HG02970 (cell line): ENCODE data around the gene MAP2K6.
"Not testable (repeated sequence)": the region's sequence is repeated elsewhere in the genome, so short reads cannot be mapped to it uniquely, and the experiment has no call there.

ENCODE experiments used
- ATAC-seq: cut with Tn5 transposase; IDR thresholded peaks from one replicate; pipeline ENCODE4 v1.9.1; 2021; ENCODE audit warnings: mild to moderate bottlenecking, moderate library complexity, moderate number of reproducible peaks; ENCODE audit not compliant: unreplicated experiment, low FRiP score

Gene MAP2K6

DNA sequence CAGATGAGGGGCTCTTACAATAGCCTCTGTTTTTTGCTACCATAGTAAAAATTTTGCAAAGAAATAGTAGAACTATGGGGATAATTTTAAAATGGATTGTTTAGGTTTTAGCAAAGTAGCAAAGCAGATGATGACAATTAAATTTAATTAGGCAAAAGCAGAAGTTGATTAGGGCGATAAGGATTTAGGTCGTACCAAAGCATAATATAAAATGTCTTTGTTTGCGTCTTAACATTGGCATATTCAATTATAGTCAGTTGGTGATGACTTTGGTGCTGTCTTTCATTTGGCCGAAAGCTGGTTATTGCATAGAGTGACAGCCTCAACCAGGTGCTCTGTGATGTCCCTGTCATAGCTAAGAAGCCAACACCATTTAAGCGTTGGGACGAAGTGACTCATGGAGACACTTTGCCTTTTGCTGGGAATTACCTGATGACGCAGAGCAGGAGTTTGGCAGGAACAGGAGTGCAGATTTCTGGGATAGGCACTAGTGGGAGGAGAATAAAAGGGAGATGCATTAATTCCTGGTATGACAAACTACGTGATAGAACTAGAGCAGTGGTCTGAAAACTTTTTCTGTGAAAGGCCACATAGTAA lies 38.3 kb downstream of the MAP2K6 start:
- ATAC-seq, result no peak

DNA sequence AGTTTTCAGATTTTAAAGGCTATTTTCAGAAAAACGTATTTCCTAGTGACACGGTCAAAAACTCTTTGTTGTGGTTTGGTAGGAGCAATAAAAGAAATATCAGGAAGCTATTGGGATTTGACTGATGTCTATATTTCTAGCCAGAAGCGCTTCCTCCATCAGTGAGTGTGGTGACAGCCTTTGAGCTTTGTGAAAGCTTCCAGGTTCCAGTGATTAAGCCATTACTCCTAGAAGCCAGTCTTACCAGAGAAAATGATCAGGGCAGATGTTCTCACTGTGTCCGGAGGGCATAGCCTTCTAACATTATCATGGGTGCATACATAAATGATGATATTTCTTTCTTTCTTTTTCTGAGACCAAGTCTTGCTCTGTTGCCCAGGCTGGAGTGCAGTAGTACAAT lies 39.6 kb downstream of the MAP2K6 start:
- no peak for ATAC-seq

DNA sequence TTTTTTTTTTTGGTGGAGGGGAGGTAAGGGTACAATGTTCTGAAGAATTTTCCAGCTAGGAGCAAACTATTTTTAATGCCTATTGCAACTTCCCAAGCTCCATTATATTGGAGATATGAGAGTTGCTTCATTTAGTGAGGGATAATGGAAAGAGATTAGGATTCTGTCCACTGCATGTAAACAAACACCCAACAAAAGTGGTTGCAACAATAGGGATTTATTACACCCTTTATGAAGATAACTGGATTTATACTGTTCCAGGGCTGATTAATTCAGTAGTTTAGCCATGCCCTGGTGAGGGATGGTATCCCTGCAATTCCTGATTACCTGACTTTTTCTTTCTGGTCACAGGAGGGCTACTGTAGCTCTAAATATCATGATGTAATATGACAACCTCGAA lies 40.5 kb downstream of the MAP2K6 start:
- no peak for ATAC-seq

DNA sequence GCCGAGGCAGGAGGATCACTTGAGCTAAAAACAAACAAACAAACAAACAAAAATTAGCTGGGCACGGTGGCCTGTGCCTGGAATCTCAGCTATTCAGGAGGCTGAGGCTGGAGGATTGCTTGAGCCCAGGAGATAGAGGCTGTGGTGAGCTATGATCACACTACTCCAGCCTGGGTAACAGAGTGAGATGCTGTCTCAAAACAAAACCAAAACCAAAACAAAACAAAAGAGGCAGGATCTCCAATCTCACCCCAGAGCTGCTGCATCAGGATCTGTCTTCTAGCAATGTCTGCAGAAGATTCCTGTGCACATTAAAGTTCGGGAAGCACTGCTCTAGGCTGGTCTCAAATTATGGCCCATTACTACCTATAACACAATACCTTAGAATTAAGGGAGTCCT lies 43.1 kb downstream of the MAP2K6 start:
- ATAC-seq, result no peak

DNA sequence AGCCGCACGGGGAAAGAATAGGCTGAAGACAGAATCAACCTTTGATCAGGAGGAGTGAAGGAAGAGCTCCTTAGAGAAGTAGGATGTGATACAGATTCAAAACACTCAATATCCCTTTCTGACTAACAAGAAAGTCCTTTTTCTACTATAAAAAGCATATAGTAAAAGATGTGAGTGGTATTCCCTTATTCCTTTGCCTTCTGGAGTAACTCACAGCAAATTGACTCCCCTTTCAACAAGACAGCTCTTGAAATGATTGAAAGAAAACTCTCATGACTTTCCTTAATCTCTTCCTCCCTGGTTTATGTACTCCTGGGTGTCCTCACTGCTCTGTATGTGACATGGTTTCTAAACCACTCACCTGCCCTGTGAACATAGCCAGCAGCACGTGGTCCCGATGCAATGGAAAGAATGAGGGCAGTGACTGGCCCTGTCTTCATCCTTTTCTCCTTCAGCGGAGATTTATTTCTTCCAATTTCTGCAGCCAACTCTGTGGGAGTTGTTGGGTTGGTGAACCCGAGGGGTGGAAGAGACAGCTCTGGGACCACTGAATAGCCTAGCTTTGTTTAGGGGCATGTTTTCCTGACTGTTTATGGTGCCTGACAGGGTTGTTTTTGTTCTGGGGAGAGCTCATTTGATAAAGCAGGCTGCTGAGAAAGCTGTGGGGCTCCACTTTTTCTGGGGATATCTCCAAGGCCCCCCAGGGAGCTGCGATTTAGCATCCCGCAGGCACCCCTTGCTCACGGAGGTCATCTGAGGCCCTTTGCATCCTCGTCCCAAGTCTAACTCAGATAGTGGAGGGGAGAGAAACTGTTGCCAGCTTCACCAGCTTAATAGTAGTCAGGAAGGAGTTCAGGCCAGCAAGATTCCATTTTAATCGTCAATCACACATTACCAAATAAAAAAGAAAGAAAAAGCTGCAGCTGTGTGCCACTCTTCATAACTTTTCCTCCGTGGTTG lies 46.7 kb downstream of the MAP2K6 start:
- no peak for ATAC-seq

DNA sequence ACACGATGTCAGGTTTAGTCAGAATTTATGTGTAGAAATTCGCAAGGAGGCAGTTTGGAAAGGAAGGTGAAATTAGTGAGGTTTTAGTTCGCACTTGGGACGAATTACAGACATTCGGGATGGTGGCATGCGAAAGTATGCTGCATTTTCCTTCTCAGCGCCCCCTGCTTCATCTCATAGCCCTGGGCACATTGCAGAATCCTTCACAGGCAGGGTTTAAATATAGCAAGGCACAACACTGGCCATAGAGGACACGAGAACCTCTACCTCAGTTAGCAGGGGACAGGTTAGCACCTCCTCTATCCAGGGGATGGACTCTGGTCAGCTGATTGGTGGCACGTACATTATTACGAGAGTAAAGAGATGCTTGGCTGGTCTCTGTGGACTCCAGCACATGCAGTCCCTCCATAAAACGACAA lies 47.5 kb downstream of the MAP2K6 start:
- no peak for ATAC-seq

DNA sequence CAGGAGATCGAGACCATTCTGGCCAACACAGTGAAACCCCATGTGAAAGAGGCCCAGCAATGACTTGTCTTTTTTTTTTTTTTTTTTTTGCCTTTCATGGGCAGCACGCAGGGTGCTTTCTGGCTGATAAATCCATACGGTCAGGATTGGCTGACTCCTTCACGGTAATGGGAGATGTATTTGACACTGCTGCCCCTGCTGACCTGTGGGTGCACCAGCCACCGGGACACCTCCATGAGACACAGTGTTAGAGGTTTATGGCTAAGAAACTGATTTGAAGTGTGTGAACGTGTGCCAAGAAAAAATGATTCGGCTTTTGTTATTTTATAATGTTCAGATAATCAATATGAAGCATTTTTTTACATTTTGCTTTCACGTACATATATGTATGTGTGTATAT lies 48.4 kb downstream of the MAP2K6 start:
- no peak for ATAC-seq

DNA sequence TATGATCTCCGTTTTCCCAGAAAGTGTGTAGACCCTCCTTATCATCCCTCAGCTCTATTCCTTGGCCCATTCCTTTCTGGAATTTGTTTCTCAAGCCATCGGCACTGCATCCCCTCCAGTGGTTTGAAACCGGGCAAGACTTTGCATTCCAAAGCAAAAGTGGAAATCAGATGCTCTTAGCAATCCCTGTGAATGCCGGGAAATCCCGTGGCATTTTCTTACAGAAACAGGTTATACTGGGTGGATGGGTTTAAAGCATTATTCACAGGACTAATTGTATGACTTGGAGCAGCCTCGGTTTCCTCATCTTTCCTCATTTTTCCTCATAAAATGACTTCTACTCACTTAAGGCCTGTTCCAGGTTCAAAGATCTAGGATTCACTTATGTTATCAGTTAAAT lies 52.0 kb downstream of the MAP2K6 start:
- ATAC-seq, result no peak

DNA sequence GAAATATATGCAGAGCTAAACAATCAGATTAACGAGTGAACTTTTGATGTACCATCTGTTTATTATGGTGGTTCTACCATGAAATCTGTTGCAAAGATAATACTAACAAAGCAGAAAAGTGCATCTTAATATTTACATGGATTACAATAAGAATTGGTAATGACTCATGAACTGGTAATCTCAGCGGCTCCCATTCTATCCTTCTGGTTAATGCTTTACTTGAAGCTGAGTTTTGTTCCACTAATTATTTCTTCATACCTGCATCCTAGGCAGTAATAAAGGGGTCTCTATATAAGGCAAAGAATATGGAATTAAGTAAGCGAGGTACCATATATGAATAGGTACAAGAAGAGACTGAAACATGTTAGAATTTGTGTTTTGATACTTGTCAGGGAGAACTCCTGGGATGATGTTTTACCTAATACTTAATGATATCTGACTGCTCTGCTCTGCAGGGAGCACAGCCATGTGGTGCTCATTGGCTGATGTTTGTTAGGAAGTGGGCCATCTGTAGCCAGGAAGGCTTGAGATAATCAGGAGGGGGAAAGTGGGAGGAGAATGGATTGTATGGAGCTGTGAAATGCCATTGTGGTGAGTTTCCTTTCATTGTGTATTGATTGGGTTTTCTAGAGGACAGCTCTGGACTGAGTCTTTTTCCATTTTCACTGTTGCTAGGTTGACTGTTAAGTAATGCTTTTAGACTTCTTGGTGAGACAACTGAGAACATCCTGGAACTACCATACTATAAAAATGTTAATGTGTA lies 52.6 kb downstream of the MAP2K6 start:
- no peak for ATAC-seq

DNA sequence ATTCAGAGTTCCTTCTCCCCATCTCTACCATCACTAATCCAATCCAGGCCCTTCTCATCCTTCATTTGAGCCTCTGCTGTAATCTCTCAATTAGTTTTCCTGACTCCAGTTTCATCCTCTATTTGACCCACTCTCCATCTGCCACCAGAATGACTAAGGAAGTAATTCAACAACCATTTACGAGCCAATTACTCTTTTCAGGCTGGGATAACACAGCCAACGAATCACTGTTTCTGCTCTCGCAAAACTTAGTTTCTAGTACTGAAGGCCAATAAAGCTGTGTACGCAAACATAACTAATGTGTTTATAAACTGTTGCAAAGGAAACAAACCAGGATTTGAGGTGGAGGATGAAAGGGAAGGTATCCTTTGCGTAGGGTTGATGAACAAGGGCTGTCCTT lies 53.7 kb downstream of the MAP2K6 start:
- no peak for ATAC-seq

DNA sequence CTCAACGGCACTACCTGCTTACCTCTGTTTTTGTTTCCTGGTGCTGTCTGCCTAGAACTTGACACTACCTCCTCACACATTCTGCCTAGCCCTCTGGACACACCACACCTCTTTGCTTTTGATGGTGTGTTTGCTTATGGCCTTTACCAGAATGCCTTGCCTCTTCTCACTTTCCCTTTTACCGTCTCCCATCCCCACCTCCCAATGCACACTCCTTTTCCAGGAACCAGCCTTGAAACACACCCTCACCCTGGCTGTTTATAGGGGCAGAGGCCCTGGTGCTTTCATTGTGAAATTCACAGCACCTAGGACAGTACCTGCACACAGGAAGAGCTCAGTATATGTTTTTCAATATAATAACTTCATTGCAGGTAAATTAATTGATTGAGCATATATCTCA lies 56.2 kb downstream of the MAP2K6 start:
- no peak for ATAC-seq

DNA sequence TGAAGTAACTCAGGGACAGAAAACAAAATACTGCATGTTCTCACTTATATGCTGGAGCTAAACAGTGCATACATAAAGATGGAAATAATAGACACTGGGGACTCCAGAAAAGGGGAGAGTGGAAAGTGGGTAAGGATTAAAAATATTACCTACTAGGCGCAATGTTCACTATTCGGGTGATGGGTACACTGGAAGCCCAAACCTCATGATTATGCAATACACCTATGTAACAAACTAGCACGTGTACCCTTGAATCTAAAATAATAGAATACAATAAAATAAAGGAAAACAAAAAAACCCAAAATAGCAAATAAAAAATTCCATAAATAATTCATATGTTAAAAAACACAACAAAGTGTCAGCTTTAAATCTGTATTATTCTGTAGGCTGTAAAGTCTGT lies 56.9 kb downstream of the MAP2K6 start:
- no peak for ATAC-seq

DNA sequence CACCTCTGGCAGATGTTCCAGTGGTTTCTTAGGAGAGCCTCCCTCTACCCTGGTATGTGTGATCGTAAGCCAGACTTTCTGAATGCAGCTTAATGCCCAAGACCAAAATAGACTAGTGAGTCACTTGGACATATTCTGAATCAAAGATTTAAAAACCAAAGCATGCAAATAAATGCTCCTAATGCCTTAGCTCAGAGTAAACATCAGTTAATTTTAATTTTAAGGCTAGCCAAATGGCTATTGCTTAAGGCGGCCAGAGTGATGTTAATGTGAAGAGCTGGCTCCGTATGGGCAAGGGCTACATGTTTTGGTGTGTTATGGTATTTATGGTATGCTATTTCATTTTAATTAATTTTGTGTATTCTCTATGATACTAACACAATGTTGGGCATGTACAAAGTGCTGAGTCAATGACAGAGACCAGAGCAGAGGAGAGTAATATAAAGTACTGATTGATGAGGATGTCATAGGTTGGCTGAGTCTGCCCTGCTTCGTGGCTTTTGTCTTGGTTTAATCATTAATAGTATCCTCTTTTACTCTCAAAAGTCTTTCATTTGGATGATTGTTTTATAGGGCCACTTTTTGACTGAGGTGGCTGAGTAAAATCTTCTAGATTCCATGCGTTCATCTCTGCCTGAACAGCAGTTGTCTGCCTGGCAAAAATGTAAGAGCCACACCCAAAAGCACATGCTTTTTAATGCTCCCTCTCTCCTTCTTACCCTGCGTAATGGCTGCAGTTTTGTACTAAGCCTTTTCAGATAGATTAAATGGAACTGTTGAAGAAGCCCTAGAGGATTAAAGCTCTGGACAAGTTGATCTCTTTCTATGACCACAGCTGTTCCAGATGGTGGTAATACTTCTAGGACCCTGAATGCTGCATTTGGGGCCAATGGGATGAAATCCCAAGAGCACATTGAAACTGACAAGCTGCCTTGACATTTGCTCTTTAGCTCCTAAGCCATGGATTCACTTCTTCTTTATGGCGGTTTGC lies 59.6 kb downstream of the MAP2K6 start:
- no peak for ATAC-seq

DNA sequence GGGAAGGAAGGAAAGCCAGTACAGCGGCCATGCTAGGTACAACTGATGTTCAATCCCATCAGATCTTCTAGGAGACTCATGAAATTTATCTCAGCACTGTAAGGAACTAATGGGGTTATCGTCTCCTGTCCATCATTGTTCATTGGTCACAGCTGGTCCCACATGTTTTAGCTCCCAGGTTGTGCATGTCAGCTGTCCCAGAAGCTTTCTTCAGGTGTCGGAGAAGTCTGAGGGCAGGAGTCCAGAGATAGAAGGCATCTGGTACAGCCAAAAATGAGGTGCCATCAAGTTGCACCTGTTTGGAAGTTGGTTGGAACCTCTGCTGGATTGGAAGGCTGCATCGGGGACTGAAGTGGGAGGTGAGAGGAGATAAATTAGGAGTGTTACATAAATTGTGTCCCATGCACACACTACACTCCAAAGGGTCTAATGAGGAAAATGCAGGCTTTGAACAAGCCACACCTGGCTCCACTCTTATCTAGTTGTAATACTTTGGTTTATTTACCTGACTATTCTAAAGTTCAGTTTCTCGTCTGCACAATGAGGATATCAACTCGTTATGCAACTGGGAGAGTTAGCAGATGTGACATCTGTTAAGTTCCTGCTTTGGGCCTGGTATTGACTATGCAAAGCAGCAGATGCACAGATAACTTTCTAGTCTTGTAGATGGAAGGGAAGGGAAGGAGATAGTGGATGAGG lies 62.9 kb downstream of the MAP2K6 start:
- no peak for ATAC-seq

DNA sequence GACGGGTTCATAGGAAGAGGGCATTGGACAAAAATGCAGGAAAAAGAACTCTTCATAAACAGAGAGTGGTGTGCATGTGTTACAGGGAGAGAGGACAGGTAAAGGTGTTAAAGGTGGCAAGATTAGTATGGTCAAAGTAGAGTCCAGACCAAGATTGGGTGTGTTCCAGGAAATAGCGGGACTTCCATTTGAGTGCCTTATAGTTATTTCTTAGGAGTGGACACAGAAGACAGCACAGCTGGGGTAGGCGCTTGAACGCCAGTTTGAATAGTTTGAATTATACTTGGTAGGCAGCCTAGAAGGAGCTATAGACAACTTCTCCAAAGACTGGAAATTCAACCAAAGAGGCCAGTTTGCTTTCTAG lies 63.4 kb downstream of the MAP2K6 start:
- ATAC-seq, result no peak

DNA sequence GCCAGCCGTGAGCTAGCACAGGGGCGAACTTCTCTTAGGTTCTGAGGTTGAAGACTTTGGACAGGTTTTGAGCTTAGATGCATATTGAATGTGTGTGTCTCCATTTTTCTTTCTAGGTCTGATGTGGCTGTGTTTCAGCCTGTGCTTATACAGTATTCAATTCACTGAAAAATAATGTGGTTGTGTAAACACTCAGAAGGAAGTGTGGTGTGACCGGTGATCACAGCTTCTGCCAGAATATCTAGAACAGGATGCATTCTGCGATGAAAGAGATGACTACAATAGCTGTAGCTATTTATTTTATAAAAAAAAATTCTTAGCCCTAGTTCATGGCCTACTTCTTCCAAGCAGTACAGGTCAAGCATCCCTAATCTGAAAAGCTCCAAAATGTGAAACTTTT lies 64.4 kb downstream of the MAP2K6 start:
- ATAC-seq, result no peak

DNA sequence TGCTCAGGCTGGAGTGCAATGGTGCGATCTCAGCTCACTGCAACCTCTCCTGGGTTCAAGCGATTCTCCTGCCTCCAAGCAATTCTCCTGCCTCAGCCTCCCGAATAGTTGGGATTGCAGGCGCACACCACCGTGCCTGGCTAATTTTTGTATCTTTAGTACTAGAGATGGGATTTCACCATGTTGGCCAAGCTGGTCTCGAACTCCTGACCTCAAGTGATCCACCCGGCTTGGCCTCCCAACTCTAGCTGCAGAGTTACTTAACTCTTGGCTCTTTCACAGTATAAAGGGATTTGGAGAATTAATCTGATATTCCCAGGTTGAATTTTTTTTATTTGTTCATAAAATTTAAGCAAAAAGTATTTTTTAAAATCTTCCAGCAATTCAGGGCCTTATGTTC lies 65.3 kb downstream of the MAP2K6 start:
- not testable (repeated sequence) for ATAC-seq

DNA sequence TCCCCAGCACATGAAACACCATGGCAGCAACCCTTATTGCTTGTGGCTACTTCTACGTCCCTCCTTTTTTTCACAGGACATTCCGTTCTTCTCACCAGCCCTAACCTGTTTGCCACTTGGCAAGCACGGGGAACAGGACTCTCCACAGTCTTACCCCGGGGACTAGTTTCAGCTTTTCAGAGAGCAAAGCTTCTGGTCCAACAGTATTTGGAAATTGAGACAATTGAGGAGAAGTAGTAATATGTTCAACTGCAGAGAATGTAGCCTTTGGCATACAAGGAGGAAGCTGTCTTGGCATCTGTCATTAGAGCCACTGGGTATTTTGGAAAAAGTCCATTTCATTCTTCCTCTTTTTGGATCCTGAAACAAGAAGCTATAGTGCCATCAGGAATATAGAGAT lies 65.7 kb downstream of the MAP2K6 start:
- ATAC-seq, result no peak

DNA sequence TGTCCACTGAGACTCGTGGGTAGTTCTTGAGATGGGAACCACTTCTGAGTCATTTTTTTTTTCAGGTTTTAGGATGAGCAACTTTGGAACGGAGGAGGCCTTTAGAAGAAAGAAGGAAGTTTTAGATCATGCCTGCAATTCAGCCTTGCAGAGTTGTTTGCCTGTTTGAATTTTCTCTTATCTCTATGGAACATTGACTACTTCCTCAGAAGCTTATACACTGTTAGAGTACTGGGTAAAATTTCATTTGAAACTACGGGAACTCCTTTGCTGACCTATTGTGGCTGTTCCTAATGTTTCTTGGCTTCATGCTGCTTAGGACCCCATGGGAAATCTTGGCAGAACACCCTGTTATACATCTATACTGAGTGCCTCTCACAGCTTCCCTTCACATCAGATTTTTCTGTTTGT lies 70.8 kb downstream of the MAP2K6 start:
- ATAC-seq, result no peak
